ENCODE results near the gene GPR139. TPM values are rescaled to one million over a fixed set of nuclear protein-coding genes. Genes with fewer than 3 reads are reported as not detected.

The GPR139 gene
- total and polyA plus RNA-seq, 2 donors = 0.07 TPM; not detected in 1

- no peak overlapping the region for H3K4me3 ChIP-seq (ENCODE audit: low read length in 2 of 2)
- 65% methylated on average over 3 of the region's 3 CpGs for WGBS
Measured at GRCh38 chr16:20094157-20094556, 20.5 kb upstream of the GPR139 start.

DNA sequence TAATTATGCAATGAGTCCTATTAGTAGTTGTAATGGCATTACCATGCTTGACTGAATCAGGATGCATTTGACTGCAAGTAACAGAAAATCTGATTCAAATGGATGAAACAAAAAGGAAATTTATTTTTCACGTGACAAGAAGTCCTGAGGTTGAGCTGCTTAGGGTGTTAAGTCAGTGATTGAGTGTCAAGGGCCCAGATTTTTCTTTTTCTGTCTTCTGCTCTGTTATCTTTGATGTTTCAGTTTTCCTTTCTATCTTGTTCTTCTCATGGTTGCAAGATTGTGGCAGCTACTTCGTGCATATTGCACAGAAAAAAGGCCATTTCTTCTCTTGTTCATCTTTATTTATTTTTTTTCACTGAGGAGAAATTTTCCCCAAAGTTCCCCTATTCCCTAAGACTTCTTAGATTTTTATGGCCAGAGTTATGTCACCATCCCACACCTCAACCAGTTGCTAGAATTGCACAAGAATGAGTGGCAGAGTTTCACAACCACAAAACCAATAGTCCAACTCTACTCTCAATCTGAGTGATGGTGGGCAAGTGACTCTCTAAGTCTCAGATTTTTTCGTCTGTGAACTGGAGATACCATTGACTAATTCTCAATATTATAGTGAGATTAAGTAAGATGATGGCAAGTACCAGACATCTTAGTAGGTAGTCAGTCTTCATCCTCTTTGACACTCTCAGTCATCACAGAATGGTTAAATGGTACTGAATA lies 15.7 kb upstream of the GPR139 start:
- Histone ChIP-seq H3K36me3 (ENCODE audit: control insufficient read depth in 2 of 2, insufficient read depth in 2 of 2, low read length in 1 of 2) (no peaks in the 10 kb centered on the region), H3K4me1 (ENCODE audit: control insufficient read depth in 2 of 2, insufficient read depth in 2 of 2, low read length in 2 of 2) (no peaks in the 10 kb centered on the region), H3K4me3 (ENCODE audit: low read length in 2 of 2) (no peak overlapping the region), H3K27me3 (ENCODE audit: control insufficient read depth in 2 of 2, insufficient read depth in 1 of 2, low read length in 1 of 2) (no peaks in the 10 kb centered on the region), H3K9me3 (ENCODE audit: control insufficient read depth in 2 of 2, insufficient read depth in 1 of 2, low read length in 1 of 2) (no peaks in the 10 kb centered on the region), H3K27ac (ENCODE audit: low read depth in 1 of 2, low read length in 1 of 2) (no peak overlapping the region)
- 75% methylated on average over 3 of the region's 3 CpGs for WGBS
- no peak for DNase-seq (ENCODE audit: low read depth in 6 of 9, low spot score in 9 of 9)

More at GRCh38 chr16:20094157-20094556, 20.5 kb upstream of the GPR139 start:
- Histone ChIP-seq H3K9me3 (ENCODE audit: control insufficient read depth in 2 of 2, insufficient read depth in 1 of 2, low read length in 1 of 2) (no peaks in the 10 kb centered on the region), H3K4me1 (ENCODE audit: control insufficient read depth in 2 of 2, insufficient read depth in 2 of 2, low read length in 2 of 2) (no peaks in the 10 kb centered on the region), H3K27ac (ENCODE audit: low read depth in 1 of 2, low read length in 1 of 2) (no peak overlapping the region), H3K27me3 (ENCODE audit: control insufficient read depth in 2 of 2, insufficient read depth in 1 of 2, low read length in 1 of 2) (no peaks in the 10 kb centered on the region), H3K36me3 (ENCODE audit: control insufficient read depth in 2 of 2, insufficient read depth in 2 of 2, low read length in 1 of 2) (no peaks in the 10 kb centered on the region)
- no peak for DNase-seq (ENCODE audit: low read depth in 6 of 9, low spot score in 9 of 9)

DNA sequence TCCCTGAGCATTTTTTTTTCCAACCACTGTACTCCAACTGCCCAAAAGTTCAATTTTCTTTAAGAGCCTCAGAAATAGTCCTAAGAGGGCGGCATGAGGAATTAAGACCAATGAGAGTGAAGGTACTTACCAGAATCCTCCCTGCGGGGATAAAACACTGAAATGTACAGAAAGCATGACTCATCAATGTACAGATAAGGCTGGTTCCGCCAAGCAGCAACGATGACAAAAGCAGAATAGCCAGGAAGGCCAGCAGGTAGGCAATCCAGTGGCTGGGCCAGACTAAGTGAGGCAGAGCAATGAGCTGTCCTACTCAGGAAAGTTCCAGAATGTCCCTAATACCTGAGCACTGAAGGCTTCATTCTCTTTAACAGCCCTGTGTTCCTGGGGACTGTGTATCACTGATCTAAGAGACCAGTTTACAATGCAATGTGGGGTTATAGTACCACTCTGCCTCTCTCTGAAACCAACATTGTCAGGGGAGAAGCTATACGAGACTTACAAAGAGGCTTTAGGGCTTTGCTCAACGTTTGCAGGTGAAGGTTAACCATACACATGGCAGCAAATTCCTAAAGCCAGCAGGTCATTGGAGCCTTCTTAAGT lies 11.0 kb upstream of the GPR139 start:
- Histone ChIP-seq H3K27me3 (ENCODE audit: control insufficient read depth in 2 of 2, insufficient read depth in 1 of 2, low read length in 1 of 2) (no peaks in the 10 kb centered on the region), H3K36me3 (ENCODE audit: control insufficient read depth in 2 of 2, insufficient read depth in 2 of 2, low read length in 1 of 2) (no peaks in the 10 kb centered on the region), H3K4me3 (ENCODE audit: low read length in 2 of 2) (no peak overlapping the region), H3K4me1 (ENCODE audit: control insufficient read depth in 2 of 2, insufficient read depth in 2 of 2, low read length in 2 of 2) (no peaks in the 10 kb centered on the region), H3K27ac (ENCODE audit: low read depth in 1 of 2, low read length in 1 of 2) (no peak overlapping the region), H3K9me3 (ENCODE audit: control insufficient read depth in 2 of 2, insufficient read depth in 1 of 2, low read length in 1 of 2) (no peaks in the 10 kb centered on the region)
- no peak for DNase-seq (ENCODE audit: low read depth in 6 of 9, low spot score in 9 of 9)
- 81% methylated on average over 6 of the region's 6 CpGs for WGBS

GRCh38 chr16:20079106-20079505 lies 5.4 kb upstream of the GPR139 start:
- DNase-seq (ENCODE audit: low read depth in 6 of 9, low spot score in 9 of 9) = no peak
- WGBS = 94% methylated on average over 4 of the region's 4 CpGs

DNA sequence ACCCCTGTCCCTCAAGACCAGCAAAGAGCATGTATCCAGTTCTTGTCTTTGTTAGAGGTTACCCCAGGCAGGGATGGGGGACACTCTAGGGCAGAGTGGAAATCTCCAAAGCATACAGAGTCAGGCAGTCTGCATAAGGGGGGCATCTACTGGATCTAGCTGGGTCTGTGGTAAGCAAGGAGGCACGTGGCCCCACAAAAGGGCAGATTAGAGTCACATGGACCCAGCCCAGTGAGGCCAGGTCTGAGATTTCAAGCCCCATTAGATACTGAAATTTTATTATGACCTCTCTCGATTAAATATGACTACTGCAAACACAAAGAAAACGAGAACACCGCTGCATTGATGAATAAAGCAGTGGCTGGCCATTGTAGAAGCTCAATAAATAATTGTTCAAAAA lies 1.6 kb upstream of the GPR139 start:
- no peaks in the 10 kb centered on the region for H3K9me3 ChIP-seq (ENCODE audit: control insufficient read depth in 2 of 2, insufficient read depth in 1 of 2, low read length in 1 of 2)
- H3K4me3 ChIP-seq (ENCODE audit: low read length in 2 of 2) = no peak overlapping the region
- WGBS = 76% methylated on average over 4 of the region's 4 CpGs
- no peaks in the 10 kb centered on the region for H3K4me1 ChIP-seq (ENCODE audit: control insufficient read depth in 2 of 2, insufficient read depth in 2 of 2, low read length in 2 of 2)
- H3K36me3 ChIP-seq (ENCODE audit: control insufficient read depth in 2 of 2, insufficient read depth in 2 of 2, low read length in 1 of 2) = no peaks in the 10 kb centered on the region
- no peak overlapping the region for H3K27ac ChIP-seq (ENCODE audit: low read depth in 1 of 2, low read length in 1 of 2)
- H3K27me3 ChIP-seq (ENCODE audit: control insufficient read depth in 2 of 2, insufficient read depth in 1 of 2, low read length in 1 of 2) = peaks cover 16 to 31% of the 10 kb centered on the region in 2 donors
- no peak for DNase-seq (ENCODE audit: low read depth in 6 of 9, low spot score in 9 of 9)

More at GRCh38 chr16:20079106-20079505, 5.4 kb upstream of the GPR139 start:
- Histone ChIP-seq H3K9me3 (ENCODE audit: control insufficient read depth in 2 of 2, insufficient read depth in 1 of 2, low read length in 1 of 2) (no peaks in the 10 kb centered on the region), H3K36me3 (ENCODE audit: control insufficient read depth in 2 of 2, insufficient read depth in 2 of 2, low read length in 1 of 2) (no peaks in the 10 kb centered on the region), H3K27me3 (ENCODE audit: control insufficient read depth in 2 of 2, insufficient read depth in 1 of 2, low read length in 1 of 2) (peaks cover under 1 to 11% of the 10 kb centered on the region in 2 donors), H3K4me1 (ENCODE audit: control insufficient read depth in 2 of 2, insufficient read depth in 2 of 2, low read length in 2 of 2) (no peaks in the 10 kb centered on the region), H3K27ac (ENCODE audit: low read depth in 1 of 2, low read length in 1 of 2) (no peak overlapping the region), H3K4me3 (ENCODE audit: low read length in 2 of 2) (no peak overlapping the region)

- Histone ChIP-seq H3K4me1 (ENCODE audit: control insufficient read depth in 2 of 2, insufficient read depth in 2 of 2, low read length in 2 of 2) (no peaks in the 10 kb centered on the region), H3K4me3 (ENCODE audit: low read length in 2 of 2) (no peak overlapping the region), H3K9me3 (ENCODE audit: control insufficient read depth in 2 of 2, insufficient read depth in 1 of 2, low read length in 1 of 2) (no peaks in the 10 kb centered on the region), H3K27me3 (ENCODE audit: control insufficient read depth in 2 of 2, insufficient read depth in 1 of 2, low read length in 1 of 2) (peaks cover 16 to 31% of the 10 kb centered on the region in 2 donors), H3K27ac (ENCODE audit: low read depth in 1 of 2, low read length in 1 of 2) (no peak overlapping the region), H3K36me3 (ENCODE audit: control insufficient read depth in 2 of 2, insufficient read depth in 2 of 2, low read length in 1 of 2) (no peaks in the 10 kb centered on the region)
- no peak for DNase-seq (ENCODE audit: low read depth in 6 of 9, low spot score in 9 of 9)
- WGBS = 18% methylated on average over 34 of the region's 34 CpGs
Measured at GRCh38 chr16:20074099-20074991, 655 bp upstream of the GPR139 start.

DNA sequence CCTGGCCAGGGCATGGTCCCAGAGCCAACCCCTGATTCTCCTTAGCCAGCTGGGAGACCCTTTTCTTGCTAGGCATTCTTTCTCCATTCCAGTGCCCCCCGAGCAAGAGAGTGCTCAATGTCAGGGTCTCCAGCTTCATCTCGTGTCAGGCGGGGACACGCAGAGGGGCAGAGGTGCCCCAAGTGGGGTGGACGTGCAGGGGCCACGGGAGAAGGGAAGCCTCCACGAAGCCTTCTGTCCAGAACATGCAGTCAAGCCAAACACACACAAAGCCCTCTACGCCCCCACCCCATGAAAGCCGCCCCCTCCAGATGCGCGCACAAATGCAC lies 852 bp downstream of the GPR139 start:
- H3K27ac ChIP-seq (ENCODE audit: low read depth in 1 of 2, low read length in 1 of 2) = no peak overlapping the region
- peaks cover 16 to 31% of the 10 kb centered on the region in 2 donors for H3K27me3 ChIP-seq (ENCODE audit: control insufficient read depth in 2 of 2, insufficient read depth in 1 of 2, low read length in 1 of 2)
- H3K9me3 ChIP-seq (ENCODE audit: control insufficient read depth in 2 of 2, insufficient read depth in 1 of 2, low read length in 1 of 2) = no peaks in the 10 kb centered on the region
- WGBS = 16% methylated on average over 11 of the region's 11 CpGs
- no peak overlapping the region for H3K4me3 ChIP-seq (ENCODE audit: low read length in 2 of 2)
- H3K36me3 ChIP-seq (ENCODE audit: control insufficient read depth in 2 of 2, insufficient read depth in 2 of 2, low read length in 1 of 2) = no peaks in the 10 kb centered on the region
- no peak for DNase-seq (ENCODE audit: low read depth in 6 of 9, low spot score in 9 of 9)
- H3K4me1 ChIP-seq (ENCODE audit: control insufficient read depth in 2 of 2, insufficient read depth in 2 of 2, low read length in 2 of 2) = no peaks in the 10 kb centered on the region

DNA sequence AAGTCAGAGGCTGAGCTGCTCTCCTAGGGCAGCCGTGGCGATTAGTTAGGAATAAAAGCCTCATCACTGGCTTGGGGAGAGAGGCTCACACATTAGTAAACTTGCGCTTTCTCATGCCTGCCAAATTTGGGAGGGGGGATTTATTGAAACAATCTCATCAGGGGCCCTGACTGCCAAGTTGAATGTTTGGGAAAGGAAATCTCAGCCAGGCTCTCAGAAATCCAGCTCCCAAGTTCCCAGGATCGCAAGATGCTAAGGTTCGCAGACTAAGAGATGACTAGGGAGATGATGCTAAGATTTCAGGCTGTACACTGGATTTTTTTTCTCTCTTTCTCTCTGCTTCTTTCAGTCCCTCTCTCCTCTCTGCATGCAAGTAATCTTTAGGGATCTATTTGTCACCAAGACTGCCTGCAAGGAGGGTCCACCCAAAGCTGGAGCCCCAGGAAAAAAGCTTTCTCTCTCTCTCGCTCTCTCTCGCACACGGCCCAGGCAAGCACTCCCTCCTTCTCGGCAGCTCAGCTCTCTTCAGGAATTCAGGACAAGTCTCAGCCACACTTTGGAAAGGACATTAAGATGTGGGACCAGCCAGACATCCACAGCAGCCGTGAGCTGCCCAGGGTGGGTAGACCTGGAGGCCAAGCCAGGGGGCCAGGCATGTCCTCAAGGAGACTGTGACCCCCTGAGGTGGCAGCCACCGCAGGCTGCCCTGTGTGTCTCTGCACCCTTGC lies 1.4 kb downstream of the GPR139 start:
- no peak overlapping the region for H3K4me3 ChIP-seq (ENCODE audit: low read length in 2 of 2)

More for the DNA sequence above, 1.4 kb downstream of the GPR139 start:
- DNase-seq (ENCODE audit: low read depth in 6 of 9, low spot score in 9 of 9) = no peak
- H3K27me3 ChIP-seq (ENCODE audit: control insufficient read depth in 2 of 2, insufficient read depth in 1 of 2, low read length in 1 of 2) = peaks cover 16 to 31% of the 10 kb centered on the region in 2 donors
- H3K9me3 ChIP-seq (ENCODE audit: control insufficient read depth in 2 of 2, insufficient read depth in 1 of 2, low read length in 1 of 2) = no peaks in the 10 kb centered on the region
- H3K4me1 ChIP-seq (ENCODE audit: control insufficient read depth in 2 of 2, insufficient read depth in 2 of 2, low read length in 2 of 2) = no peaks in the 10 kb centered on the region
- no peak overlapping the region for H3K27ac ChIP-seq (ENCODE audit: low read depth in 1 of 2, low read length in 1 of 2)
- 58% methylated on average over 11 of the region's 11 CpGs for WGBS
- H3K36me3 ChIP-seq (ENCODE audit: control insufficient read depth in 2 of 2, insufficient read depth in 2 of 2, low read length in 1 of 2) = no peaks in the 10 kb centered on the region

Measured in thymus (tissue), 11 donors.